HFFc6 (cell line): ENCODE results near the gene PPP4R3A. TPM values are rescaled to one million over a fixed set of nuclear protein-coding genes. Genes with fewer than 3 reads are reported as not detected.
A peak's percentile ranks its signal among the peaks of the same experiment; 100 is the strongest.

Experiments used
- DNase-seq: peaks from one replicate; pipeline ENCODE4 v3.0.0-alpha.2; 2018
- H3K27ac Mint-ChIP-seq: 2 replicates; pipeline ENCODE4 v1.8.0; 2020; ENCODE audit warnings: mild to moderate bottlenecking, mixed read lengths
- H3K27me3 Mint-ChIP-seq: 2 replicates; pipeline ENCODE4 v1.8.0; 2021; ENCODE audit warnings: mild to moderate bottlenecking, moderate library complexity, mixed read lengths; ENCODE audit not compliant: insufficient read depth
- H3K36me3 Mint-ChIP-seq: 2 replicates; pipeline ENCODE4 v1.8.0; 2021; ENCODE audit warnings: low read depth, mixed read lengths
- H3K4me1 Mint-ChIP-seq: 2 replicates; pipeline ENCODE4 v1.8.0; 2020; ENCODE audit warnings: low read depth, mixed read lengths
- H3K4me3 Mint-ChIP-seq: 2 replicates; pipeline ENCODE4 v1.8.0; 2020; ENCODE audit warnings: mild to moderate bottlenecking, moderate library complexity, mixed read lengths
- H3K9me3 Mint-ChIP-seq: 2 replicates; pipeline ENCODE4 v1.8.0; 2020; ENCODE audit warnings: mild to moderate bottlenecking, mixed read lengths
- CTCF ChIP-seq: fragments of 200-600 bp; sonication (generic); IDR thresholded peaks from 2 replicates; pipeline ENCODE4 v1.5.0; 2021; ENCODE audit warnings: antibody characterized with exemption, mild to moderate bottlenecking
- total RNA-seq, 6 experiments: library from RNA; stranded (reverse); fragmentation: NEBNext Ultra II Directional; extraction: Animal tissue kit (Norgen Biotek cat#: 25700); gene quantifications; 2 replicates in 1 of 6; 3 replicates in 5 of 6; pipeline ENCODE4 v1.2.3, GENCODE V29; 2021

Gene PPP4R3A
- total RNA-seq, 6 experiments from 2014 or later, result 49.0 to 55.6 (median 53.3) TPM

GRCh38 chr14:91520138-91520537 lies 10.0 kb upstream of the PPP4R3A start:
- Mint-ChIP-seq H3K9me3 (no peaks in the 10 kb centered on the region; the same call in 1 of the 2 replicates), H3K36me3 (no peaks in the 10 kb centered on the region), H3K4me3 (no peak overlapping the region), H3K27me3 (peaks cover 5% of the 10 kb centered on the region), H3K27ac (no peak overlapping the region), H3K4me1 (no peaks in the 10 kb centered on the region)
- TF ChIP-seq CTCF, result no peak
- DNase-seq, result no peak

GRCh38 chr14:91519239-91520036 lies 9.3 kb upstream of the PPP4R3A start:
- Mint-ChIP-seq H3K36me3 (no peaks in the 10 kb centered on the region), H3K9me3 (no peaks in the 10 kb centered on the region), H3K4me3 (no peak overlapping the region), H3K27me3 (peaks cover 3% of the 10 kb centered on the region; the same call in 1 of the 2 replicates), H3K27ac (no peak overlapping the region), H3K4me1 (no peaks in the 10 kb centered on the region)
- no peak for DNase-seq
- TF ChIP-seq CTCF, result no peak

- Mint-ChIP-seq H3K27ac (no peak overlapping the region), H3K4me1 (no peaks in the 10 kb centered on the region), H3K9me3 (no peaks in the 10 kb centered on the region), H3K27me3 (peaks cover 3% of the 10 kb centered on the region; the same call in 1 of the 2 replicates), H3K4me3 (no peak overlapping the region), H3K36me3 (no peaks in the 10 kb centered on the region)
- DNase-seq, result no peak
- TF ChIP-seq CTCF, result no peak
Observed at GRCh38 chr14:91516663-91517388, 6.7 kb upstream of the PPP4R3A start.

GRCh38 chr14:91515979-91516378 lies 5.9 kb upstream of the PPP4R3A start:
- DNase-seq, result no peak
- H3K9me3 Mint-ChIP-seq, result no peaks in the 10 kb centered on the region
- no peak overlapping the region for H3K27ac Mint-ChIP-seq
- H3K27me3 Mint-ChIP-seq, result peaks cover 3% of the 10 kb centered on the region
- peaks cover 2% of the 10 kb centered on the region for H3K4me1 Mint-ChIP-seq
- no peak overlapping the region for H3K4me3 Mint-ChIP-seq
- no peaks in the 10 kb centered on the region for H3K36me3 Mint-ChIP-seq
- TF ChIP-seq CTCF, result no peak

- H3K27ac Mint-ChIP-seq, result peak overlapping the region; percentile 99
- no peak for TF ChIP-seq CTCF
- no peak for DNase-seq
Observed at GRCh38 chr14:91511043-91511383, 903 bp upstream of the PPP4R3A start.

More at GRCh38 chr14:91511043-91511383, 903 bp upstream of the PPP4R3A start:
- H3K4me1 Mint-ChIP-seq, result peaks cover 15% of the 10 kb centered on the region
- peaks cover 3% of the 10 kb centered on the region for H3K27me3 Mint-ChIP-seq
- H3K9me3 Mint-ChIP-seq, result no peaks in the 10 kb centered on the region
- H3K36me3 Mint-ChIP-seq, result peaks cover 19% of the 10 kb centered on the region
- peak overlapping the region; percentile 95 for H3K4me3 Mint-ChIP-seq
